ENCODE results near the gene PTDSS2.
"Not testable (repeated sequence)": the region's sequence is repeated elsewhere in the genome, so short reads cannot be mapped to it uniquely, and the experiment has no call there.

The PTDSS2 gene

GRCh38 chr11:424766-425165 lies 25.3 kb upstream of the PTDSS2 start:
- not testable (repeated sequence) for H3K9me3 ChIP-seq (ENCODE audit: control insufficient read depth, insufficient read depth, low read length); H3K27me3 ChIP-seq (ENCODE audit: control insufficient read depth, insufficient read depth, low read length); H3K27ac ChIP-seq (ENCODE audit: low read depth, low read length); H3K4me1 ChIP-seq (ENCODE audit: control insufficient read depth, insufficient read depth, low read length); H3K4me3 ChIP-seq (ENCODE audit: low read depth, low read length); H3K36me3 ChIP-seq (ENCODE audit: control insufficient read depth, insufficient read depth, low read length); H3K9ac ChIP-seq (ENCODE audit: low read depth, low read length)

- Histone ChIP-seq H3K27ac (ENCODE audit: low read depth, low read length) (no peak overlapping the region), H3K27me3 (ENCODE audit: control insufficient read depth, insufficient read depth, low read length) (no peaks in the 10 kb centered on the region; the same call in 1 of the 2 replicates), H3K9ac (ENCODE audit: low read depth, low read length) (no peak overlapping the region), H3K9me3 (ENCODE audit: control insufficient read depth, insufficient read depth, low read length) (no peaks in the 10 kb centered on the region), H3K4me1 (ENCODE audit: control insufficient read depth, insufficient read depth, low read length) (no peaks in the 10 kb centered on the region), H3K4me3 (ENCODE audit: low read depth, low read length) (no peak overlapping the region), H3K36me3 (ENCODE audit: control insufficient read depth, insufficient read depth, low read length) (no peaks in the 10 kb centered on the region)
These were observed 24.8 kb upstream of the PTDSS2 start for GRCh38 chr11:425301-425700.

- no peaks in the 10 kb centered on the region; the same call in 1 of the 2 replicates for H3K27me3 ChIP-seq (ENCODE audit: control insufficient read depth, insufficient read depth, low read length)
- H3K9me3 ChIP-seq (ENCODE audit: control insufficient read depth, insufficient read depth, low read length), result no peaks in the 10 kb centered on the region
- no peak overlapping the region for H3K27ac ChIP-seq (ENCODE audit: low read depth, low read length)
- no peak overlapping the region for H3K4me3 ChIP-seq (ENCODE audit: low read depth, low read length)
- H3K9ac ChIP-seq (ENCODE audit: low read depth, low read length), result no peak overlapping the region
- H3K4me1 ChIP-seq (ENCODE audit: control insufficient read depth, insufficient read depth, low read length), result no peaks in the 10 kb centered on the region
- no peaks in the 10 kb centered on the region for H3K36me3 ChIP-seq (ENCODE audit: control insufficient read depth, insufficient read depth, low read length)
These were observed 23.2 kb upstream of the PTDSS2 start for GRCh38 chr11:426851-427250.

GRCh38 chr11:428295-428694 lies 21.8 kb upstream of the PTDSS2 start:
- Histone ChIP-seq H3K4me1 (ENCODE audit: control insufficient read depth, insufficient read depth, low read length) (no peaks in the 10 kb centered on the region), H3K4me3 (ENCODE audit: low read depth, low read length) (no peak overlapping the region), H3K27ac (ENCODE audit: low read depth, low read length) (no peak overlapping the region), H3K9me3 (ENCODE audit: control insufficient read depth, insufficient read depth, low read length) (no peaks in the 10 kb centered on the region), H3K27me3 (ENCODE audit: control insufficient read depth, insufficient read depth, low read length) (no peaks in the 10 kb centered on the region; the same call in 1 of the 2 replicates), H3K9ac (ENCODE audit: low read depth, low read length) (no peak overlapping the region), H3K36me3 (ENCODE audit: control insufficient read depth, insufficient read depth, low read length) (no peaks in the 10 kb centered on the region)

GRCh38 chr11:429391-429790 lies 20.7 kb upstream of the PTDSS2 start:
- H3K9ac ChIP-seq (ENCODE audit: low read depth, low read length), result no peak overlapping the region
- H3K36me3 ChIP-seq (ENCODE audit: control insufficient read depth, insufficient read depth, low read length), result no peaks in the 10 kb centered on the region
- no peaks in the 10 kb centered on the region; the same call in 1 of the 2 replicates for H3K27me3 ChIP-seq (ENCODE audit: control insufficient read depth, insufficient read depth, low read length)
- H3K4me1 ChIP-seq (ENCODE audit: control insufficient read depth, insufficient read depth, low read length), result no peaks in the 10 kb centered on the region
- no peaks in the 10 kb centered on the region for H3K9me3 ChIP-seq (ENCODE audit: control insufficient read depth, insufficient read depth, low read length)
- no peak overlapping the region for H3K27ac ChIP-seq (ENCODE audit: low read depth, low read length)
- no peak overlapping the region for H3K4me3 ChIP-seq (ENCODE audit: low read depth, low read length)

GRCh38 chr11:429931-430456 lies 20.1 kb upstream of the PTDSS2 start:
- H3K4me3 ChIP-seq (ENCODE audit: low read depth, low read length), result no peak overlapping the region
- no peaks in the 10 kb centered on the region for H3K4me1 ChIP-seq (ENCODE audit: control insufficient read depth, insufficient read depth, low read length)
- no peak overlapping the region for H3K27ac ChIP-seq (ENCODE audit: low read depth, low read length)
- H3K9ac ChIP-seq (ENCODE audit: low read depth, low read length), result no peak overlapping the region
- no peaks in the 10 kb centered on the region for H3K9me3 ChIP-seq (ENCODE audit: control insufficient read depth, insufficient read depth, low read length)
- H3K36me3 ChIP-seq (ENCODE audit: control insufficient read depth, insufficient read depth, low read length), result no peaks in the 10 kb centered on the region
- no peaks in the 10 kb centered on the region; the same call in 1 of the 2 replicates for H3K27me3 ChIP-seq (ENCODE audit: control insufficient read depth, insufficient read depth, low read length)

- Histone ChIP-seq H3K9me3 (ENCODE audit: control insufficient read depth, insufficient read depth, low read length) (no peaks in the 10 kb centered on the region), H3K4me1 (ENCODE audit: control insufficient read depth, insufficient read depth, low read length) (no peaks in the 10 kb centered on the region), H3K9ac (ENCODE audit: low read depth, low read length) (no peak overlapping the region), H3K27ac (ENCODE audit: low read depth, low read length) (no peak overlapping the region), H3K27me3 (ENCODE audit: control insufficient read depth, insufficient read depth, low read length) (no peaks in the 10 kb centered on the region), H3K36me3 (ENCODE audit: control insufficient read depth, insufficient read depth, low read length) (no peaks in the 10 kb centered on the region), H3K4me3 (ENCODE audit: low read depth, low read length) (no peak overlapping the region)
These were observed 18.2 kb upstream of the PTDSS2 start for GRCh38 chr11:431921-432320.

GRCh38 chr11:432501-433100 lies 17.5 kb upstream of the PTDSS2 start:
- no peaks in the 10 kb centered on the region for H3K4me1 ChIP-seq (ENCODE audit: control insufficient read depth, insufficient read depth, low read length)
- H3K4me3 ChIP-seq (ENCODE audit: low read depth, low read length), result no peak overlapping the region
- no peak overlapping the region for H3K27ac ChIP-seq (ENCODE audit: low read depth, low read length)
- H3K9ac ChIP-seq (ENCODE audit: low read depth, low read length), result no peak overlapping the region
- no peaks in the 10 kb centered on the region for H3K27me3 ChIP-seq (ENCODE audit: control insufficient read depth, insufficient read depth, low read length)
- H3K36me3 ChIP-seq (ENCODE audit: control insufficient read depth, insufficient read depth, low read length), result no peaks in the 10 kb centered on the region
- H3K9me3 ChIP-seq (ENCODE audit: control insufficient read depth, insufficient read depth, low read length), result peaks cover 5% of the 10 kb centered on the region; the same call in 1 of the 2 replicates

- H3K9ac ChIP-seq (ENCODE audit: low read depth, low read length), result no peak overlapping the region
- H3K9me3 ChIP-seq (ENCODE audit: control insufficient read depth, insufficient read depth, low read length), result peaks cover 5% of the 10 kb centered on the region; the same call in 1 of the 2 replicates
- no peak overlapping the region for H3K4me3 ChIP-seq (ENCODE audit: low read depth, low read length)
- H3K36me3 ChIP-seq (ENCODE audit: control insufficient read depth, insufficient read depth, low read length), result no peaks in the 10 kb centered on the region
- H3K27me3 ChIP-seq (ENCODE audit: control insufficient read depth, insufficient read depth, low read length), result no peaks in the 10 kb centered on the region
- H3K27ac ChIP-seq (ENCODE audit: low read depth, low read length), result no peak overlapping the region
- H3K4me1 ChIP-seq (ENCODE audit: control insufficient read depth, insufficient read depth, low read length), result no peaks in the 10 kb centered on the region
These were observed 17.0 kb upstream of the PTDSS2 start for GRCh38 chr11:433111-433510.

GRCh38 chr11:433641-434040 lies 16.4 kb upstream of the PTDSS2 start:
- no peaks in the 10 kb centered on the region for H3K4me1 ChIP-seq (ENCODE audit: control insufficient read depth, insufficient read depth, low read length)
- H3K9me3 ChIP-seq (ENCODE audit: control insufficient read depth, insufficient read depth, low read length), result peaks cover 5% of the 10 kb centered on the region; the same call in 1 of the 2 replicates
- no peaks in the 10 kb centered on the region for H3K36me3 ChIP-seq (ENCODE audit: control insufficient read depth, insufficient read depth, low read length)
- H3K9ac ChIP-seq (ENCODE audit: low read depth, low read length), result no peak overlapping the region
- no peaks in the 10 kb centered on the region for H3K27me3 ChIP-seq (ENCODE audit: control insufficient read depth, insufficient read depth, low read length)
- no peak overlapping the region for H3K27ac ChIP-seq (ENCODE audit: low read depth, low read length)
- no peak overlapping the region for H3K4me3 ChIP-seq (ENCODE audit: low read depth, low read length)

GRCh38 chr11:434496-434895 lies 15.6 kb upstream of the PTDSS2 start:
- Histone ChIP-seq H3K4me1 (ENCODE audit: control insufficient read depth, insufficient read depth, low read length) (no peaks in the 10 kb centered on the region), H3K4me3 (ENCODE audit: low read depth, low read length) (no peak overlapping the region), H3K9ac (ENCODE audit: low read depth, low read length) (no peak overlapping the region), H3K27me3 (ENCODE audit: control insufficient read depth, insufficient read depth, low read length) (no peaks in the 10 kb centered on the region), H3K36me3 (ENCODE audit: control insufficient read depth, insufficient read depth, low read length) (no peaks in the 10 kb centered on the region), H3K27ac (ENCODE audit: low read depth, low read length) (no peak overlapping the region), H3K9me3 (ENCODE audit: control insufficient read depth, insufficient read depth, low read length) (peaks cover 5% of the 10 kb centered on the region; the same call in 1 of the 2 replicates)
